IPS-18c (cell line): ENCODE data around the gene SCP2.

Experiments used
- H3K4me3 ChIP-seq: 2 replicates; pipeline ENCODE4 v1.7.0; 2013; ENCODE audit warnings: low read depth, mild to moderate bottlenecking, low read length, moderate library complexity; ENCODE audit not compliant: insufficient read depth
- H3K9me3 ChIP-seq: one replicate; pipeline ENCODE4 v1.6.1; 2013; ENCODE audit warnings: mild to moderate bottlenecking, low read length, moderate library complexity; ENCODE audit not compliant: control insufficient read depth, insufficient read depth

Gene SCP2

DNA sequence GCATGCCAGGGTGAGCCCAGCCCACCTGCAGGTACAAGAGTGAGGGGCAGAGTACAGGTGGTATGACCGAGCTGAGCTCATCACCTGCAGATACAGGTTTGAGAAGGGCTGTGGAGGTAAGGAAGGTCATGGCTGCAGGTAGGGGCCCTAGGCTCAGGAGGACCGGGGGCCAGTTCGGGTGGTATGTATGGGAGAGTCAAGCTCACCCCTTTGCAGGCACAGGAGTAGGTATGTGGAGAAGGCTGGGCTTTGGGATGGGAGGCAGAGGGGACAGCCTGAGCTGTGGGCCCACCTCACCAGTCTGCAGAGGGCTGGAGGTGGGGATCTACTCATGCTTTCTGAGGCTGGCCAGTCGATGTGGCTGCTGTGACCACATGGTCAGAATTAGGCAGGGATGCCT, 152.2 kb downstream of the SCP2 start:
- H3K9me3 ChIP-seq: no peaks in the 10 kb centered on the region
- no peak overlapping the region for H3K4me3 ChIP-seq

DNA sequence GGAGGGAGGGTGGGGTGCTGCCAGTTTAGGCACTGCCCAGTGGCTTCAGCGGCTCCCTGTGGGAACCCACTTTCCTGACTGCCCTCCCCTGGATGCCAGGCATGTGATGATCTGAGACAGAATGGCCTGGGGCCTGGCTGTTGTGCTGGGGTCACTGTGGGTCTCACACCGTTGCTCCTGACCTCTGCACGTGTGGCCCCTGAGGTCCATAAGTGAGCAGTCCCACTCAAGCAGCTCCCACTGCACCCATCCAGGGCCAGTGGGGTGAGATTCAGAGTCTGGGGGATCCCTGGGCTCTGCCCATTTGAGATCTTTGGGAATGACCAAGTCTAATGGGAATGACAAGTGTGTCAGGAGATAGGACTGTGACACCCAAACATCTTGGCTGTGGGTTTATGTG, 153.0 kb downstream of the SCP2 start:
- no peak overlapping the region for H3K4me3 ChIP-seq
- no peaks in the 10 kb centered on the region for H3K9me3 ChIP-seq

DNA sequence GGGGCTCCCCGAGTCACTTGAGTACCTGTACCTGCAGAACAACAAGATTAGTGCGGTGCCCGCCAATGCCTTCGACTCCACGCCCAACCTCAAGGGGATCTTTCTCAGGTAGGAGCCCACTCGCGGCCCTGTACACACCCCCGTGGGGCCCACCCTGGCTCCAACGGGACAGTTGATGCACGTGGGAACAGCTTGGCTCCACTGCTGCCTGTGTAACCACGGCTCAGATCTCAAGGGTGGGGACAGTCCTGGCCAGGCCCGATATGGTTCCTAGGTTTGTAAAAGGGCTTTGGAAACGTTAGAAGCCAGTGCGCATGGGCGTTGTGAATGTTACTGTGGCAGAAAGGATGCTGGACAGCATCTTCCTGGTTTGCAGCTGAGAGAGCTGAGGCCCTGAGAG, 153.7 kb downstream of the SCP2 start:
- no peak overlapping the region for H3K4me3 ChIP-seq
- H3K9me3 ChIP-seq: no peaks in the 10 kb centered on the region

DNA sequence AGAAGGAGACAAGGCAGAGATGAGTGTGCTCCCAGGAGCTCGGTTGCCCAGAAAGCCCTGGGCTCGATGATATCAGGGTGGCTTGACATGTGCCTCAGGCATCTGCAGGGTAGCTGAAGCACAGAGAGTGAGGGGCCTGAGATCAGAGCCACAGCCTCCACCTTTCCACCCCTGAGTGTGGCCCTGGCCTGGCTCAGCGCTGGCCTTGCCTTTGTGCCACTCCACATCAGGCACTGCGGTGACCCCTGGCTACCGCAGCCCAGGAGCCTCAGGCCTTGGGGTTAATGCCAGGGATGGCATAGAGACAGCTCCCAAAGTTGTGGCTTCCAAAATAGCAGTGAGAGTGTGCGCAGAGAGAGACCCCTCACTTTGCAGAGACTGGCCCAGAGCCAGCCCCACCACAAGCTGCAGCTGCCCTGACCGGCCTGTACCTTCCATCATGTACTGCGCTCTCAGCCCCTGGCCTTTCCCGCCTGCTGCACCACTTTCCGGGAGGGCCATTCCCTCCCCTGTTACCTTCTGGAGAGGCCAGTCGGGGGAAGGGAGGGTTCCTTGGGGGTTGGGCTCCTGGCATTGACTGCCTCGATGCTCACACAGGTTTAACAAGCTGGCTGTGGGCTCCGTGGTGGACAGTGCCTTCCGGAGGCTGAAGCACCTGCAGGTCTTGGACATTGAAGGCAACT, 154.4 kb downstream of the SCP2 start:
- Histone ChIP-seq H3K9me3 (no peaks in the 10 kb centered on the region), H3K4me3 (no peak overlapping the region)

DNA sequence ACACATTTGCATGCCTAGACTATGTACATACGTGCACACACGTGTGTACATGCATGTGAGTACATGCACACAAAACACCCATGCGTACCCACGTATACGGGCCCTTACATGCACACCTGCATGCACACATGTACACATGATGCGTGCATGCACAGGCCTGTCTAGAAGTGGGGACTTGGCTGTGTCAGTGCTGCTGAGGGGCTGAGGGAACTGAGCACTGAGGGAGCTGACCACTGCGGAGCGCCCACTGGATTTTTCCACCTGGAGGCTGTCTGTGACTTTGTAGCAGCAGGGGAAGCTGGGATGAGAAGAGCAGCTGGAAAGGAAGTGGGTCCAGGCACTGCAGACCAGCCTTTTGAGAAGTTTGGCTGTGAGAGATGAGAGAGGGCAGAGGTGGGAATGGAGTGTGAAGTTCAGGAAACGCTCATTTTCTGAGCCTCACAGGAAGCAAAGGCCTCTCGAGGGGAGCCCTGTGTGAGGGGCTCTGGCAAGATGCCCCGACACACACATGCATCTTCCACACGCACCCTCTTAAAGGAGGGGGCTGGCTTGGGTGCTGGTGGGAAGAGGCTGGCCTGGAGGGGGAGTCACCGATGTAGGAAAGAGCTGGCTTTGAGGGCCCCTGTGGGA, 155.9 kb downstream of the SCP2 start:
- Histone ChIP-seq H3K4me3 (no peak overlapping the region), H3K9me3 (no peaks in the 10 kb centered on the region)

DNA sequence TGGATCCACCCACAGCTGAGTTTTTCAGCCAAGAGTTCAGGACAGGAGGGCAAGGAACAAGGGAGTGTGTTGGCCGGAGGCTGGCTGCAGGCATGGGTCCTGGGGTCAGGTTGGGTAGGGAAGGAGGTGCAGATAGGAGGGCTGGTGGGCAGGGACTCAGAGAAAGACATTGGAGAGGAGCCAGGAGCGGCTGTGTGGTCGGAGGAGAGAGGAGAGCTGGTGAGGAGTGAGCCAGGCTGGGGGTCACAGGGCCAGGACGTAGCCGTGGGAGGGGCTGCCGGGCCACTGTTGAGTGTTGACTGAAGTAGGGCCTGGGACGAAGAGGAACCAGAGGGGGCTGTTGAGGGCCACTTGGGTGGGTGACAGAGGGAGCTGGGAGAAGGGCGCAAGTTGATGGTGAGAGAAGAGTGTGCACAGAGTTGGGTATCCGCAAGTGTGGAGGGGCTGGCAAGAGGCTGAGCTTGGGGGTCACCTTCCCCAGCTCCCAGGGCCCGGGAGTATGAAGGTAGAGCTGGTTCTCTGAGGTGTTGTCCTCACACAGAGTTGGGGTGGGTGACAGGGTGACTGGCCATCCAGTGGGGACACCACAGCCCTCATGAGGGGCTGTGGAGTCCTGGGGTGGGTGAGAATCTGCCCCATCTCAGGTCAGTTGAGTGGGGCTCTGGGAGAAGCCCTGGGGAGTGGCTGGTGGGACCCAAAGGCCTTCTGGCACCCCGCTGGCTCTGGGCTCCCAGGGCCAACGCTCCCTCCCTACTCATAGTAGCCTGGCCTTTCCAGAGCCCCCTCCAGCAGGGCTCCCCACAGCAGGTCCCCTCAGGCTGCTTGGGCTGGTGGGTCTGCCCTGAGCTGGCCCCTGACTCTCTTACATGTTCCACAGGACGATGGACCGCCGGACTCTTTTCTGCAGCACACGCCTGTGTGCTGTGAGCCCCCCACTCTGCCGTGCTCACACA, 156.8 kb downstream of the SCP2 start:
- Histone ChIP-seq H3K9me3 (no peaks in the 10 kb centered on the region), H3K4me3 (no peak overlapping the region)

DNA sequence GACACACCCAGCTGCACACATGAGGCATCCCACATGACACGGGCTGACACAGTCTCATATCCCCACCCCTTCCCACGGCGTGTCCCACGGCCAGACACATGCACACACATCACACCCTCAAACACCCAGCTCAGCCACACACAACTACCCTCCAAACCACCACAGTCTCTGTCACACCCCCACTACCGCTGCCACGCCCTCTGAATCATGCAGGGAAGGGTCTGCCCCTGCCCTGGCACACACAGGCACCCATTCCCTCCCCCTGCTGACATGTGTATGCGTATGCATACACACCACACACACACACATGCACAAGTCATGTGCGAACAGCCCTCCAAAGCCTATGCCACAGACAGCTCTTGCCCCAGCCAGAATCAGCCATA, 157.5 kb downstream of the SCP2 start:
- Histone ChIP-seq H3K4me3 (no peak overlapping the region), H3K9me3 (no peaks in the 10 kb centered on the region)

DNA sequence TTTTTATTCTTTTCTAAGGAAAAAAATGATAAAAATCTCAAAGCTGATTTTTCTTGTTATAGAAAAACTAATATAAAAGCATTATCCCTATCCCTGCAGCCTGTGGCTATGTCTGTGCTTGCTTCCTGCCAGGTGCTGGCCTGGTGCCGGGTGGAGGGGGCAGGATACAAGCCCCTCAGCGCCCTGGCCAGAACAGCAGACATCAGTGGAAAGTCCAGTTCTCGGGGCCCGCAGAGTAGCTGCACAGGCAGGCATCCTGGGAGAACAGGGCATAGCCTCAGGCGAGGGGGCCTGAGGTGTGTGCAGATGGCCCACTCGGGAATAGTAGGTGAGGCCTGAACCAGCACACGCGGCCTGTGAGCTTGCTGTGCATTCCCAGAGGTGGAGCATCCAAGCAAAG, 158.3 kb downstream of the SCP2 start:
- no peaks in the 10 kb centered on the region for H3K9me3 ChIP-seq
- H3K4me3 ChIP-seq: no peak overlapping the region

DNA sequence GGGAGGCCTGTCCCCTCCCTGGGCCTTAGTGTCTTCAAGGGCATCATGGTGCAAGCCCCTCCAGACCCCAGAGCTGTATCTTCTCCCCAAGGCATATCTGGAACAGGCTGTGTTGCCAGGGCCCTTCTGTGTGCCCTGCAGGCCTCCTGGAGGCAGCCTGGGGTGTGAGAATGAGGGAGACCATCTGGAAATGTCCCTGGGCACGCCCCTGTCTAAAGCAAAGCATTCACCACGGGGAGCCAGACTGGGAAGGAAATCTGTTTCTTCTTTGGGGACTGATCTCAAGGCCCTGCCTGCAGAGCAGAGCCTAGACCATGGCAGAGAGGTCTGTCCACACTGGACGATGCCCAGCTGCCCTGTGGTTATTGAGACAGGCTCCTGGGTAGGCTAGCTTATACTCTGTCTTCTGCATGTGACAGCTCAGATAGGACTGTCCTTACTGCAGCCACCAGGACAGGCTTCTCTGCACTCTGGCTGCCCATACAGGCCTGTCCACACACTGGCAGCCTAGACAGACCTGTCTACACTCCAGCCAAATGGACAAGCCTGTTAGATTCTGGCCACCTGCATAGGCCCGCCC, 159.5 kb downstream of the SCP2 start:
- Histone ChIP-seq H3K4me3 (no peak overlapping the region), H3K9me3 (no peaks in the 10 kb centered on the region)

DNA sequence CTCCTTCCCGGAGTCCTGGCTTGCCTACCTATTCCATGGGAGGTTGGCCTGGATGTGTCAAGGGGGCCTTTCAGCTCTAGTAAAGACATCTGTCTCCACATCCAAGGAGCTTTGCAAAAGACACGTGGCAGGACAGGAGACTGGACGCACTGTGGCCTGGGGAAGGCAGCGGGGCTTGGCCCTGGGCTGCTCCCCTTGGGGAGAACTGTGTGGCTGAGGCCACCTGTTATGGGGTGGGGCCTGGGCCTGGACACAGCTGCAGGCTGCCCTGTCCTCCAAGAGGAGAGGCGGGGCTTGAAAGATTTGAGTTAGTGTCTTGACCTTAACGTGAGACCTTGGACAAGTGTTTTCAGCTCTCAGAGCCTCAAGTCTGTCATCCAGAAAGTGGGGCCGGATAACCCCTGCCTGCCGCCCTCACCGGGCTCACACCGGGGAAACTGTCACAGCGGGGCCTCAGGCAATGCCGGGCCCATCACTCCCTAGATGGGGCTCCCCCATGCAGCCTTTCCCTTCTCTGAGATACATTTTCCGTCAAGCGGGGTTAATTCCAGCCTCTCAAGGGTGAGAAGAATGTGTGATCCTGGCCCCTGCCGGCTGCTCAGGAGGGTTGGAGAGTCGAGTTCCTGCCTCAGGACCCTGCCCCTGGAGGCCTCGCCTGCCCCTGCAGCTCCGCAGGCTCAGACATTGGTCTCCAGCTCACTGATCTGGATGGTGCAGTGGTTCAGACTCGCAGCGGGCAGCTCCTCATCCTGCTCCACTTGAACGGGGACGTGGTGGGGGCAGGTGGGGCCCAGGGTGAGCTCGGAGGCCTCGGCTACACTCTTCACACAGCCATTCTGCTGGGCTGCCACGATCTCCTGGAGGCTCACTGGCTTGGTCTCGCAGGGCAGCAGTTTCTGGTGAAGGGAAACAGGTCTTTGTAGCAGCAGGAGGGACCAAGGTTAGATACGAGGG, 160.5 kb downstream of the SCP2 start:
- no peak overlapping the region for H3K4me3 ChIP-seq

DNA sequence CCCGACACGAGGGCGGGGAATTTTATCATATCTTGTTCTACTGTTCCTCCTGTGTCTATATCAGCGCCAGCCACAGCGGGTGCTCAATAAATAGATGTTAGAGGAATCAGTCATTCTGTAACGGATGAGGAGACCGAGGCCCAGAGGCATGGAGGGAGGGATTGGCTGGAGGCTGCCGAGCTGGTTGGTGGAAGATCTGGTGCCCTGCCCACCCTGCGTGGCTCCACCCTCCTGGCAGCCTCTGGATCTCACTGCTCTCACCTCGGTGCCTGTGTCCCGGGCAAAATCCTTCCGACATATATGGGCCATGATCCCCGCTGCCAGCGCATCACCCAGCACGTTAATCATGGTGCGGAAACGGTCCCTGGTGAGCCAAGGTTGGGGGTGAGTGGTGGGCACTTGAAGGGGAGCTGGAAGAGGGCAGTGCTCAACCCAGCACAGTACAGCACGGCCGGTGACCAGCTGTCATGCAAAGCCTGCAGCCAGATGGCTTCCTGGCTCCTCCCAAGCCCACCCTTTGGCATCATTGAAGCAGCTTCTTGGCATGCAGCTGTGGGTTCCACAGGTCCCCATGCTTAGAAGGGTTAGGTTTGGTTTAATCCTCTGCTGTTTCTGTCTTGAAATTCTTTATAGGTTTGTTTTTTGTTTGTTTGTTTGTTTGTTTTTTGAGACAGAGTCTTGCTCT, 161.7 kb downstream of the SCP2 start:
- Histone ChIP-seq H3K4me3 (no peak overlapping the region), H3K9me3 (no peaks in the 10 kb centered on the region)

More for the DNA sequence above, 160.5 kb downstream of the SCP2 start:
- no peaks in the 10 kb centered on the region for H3K9me3 ChIP-seq

DNA sequence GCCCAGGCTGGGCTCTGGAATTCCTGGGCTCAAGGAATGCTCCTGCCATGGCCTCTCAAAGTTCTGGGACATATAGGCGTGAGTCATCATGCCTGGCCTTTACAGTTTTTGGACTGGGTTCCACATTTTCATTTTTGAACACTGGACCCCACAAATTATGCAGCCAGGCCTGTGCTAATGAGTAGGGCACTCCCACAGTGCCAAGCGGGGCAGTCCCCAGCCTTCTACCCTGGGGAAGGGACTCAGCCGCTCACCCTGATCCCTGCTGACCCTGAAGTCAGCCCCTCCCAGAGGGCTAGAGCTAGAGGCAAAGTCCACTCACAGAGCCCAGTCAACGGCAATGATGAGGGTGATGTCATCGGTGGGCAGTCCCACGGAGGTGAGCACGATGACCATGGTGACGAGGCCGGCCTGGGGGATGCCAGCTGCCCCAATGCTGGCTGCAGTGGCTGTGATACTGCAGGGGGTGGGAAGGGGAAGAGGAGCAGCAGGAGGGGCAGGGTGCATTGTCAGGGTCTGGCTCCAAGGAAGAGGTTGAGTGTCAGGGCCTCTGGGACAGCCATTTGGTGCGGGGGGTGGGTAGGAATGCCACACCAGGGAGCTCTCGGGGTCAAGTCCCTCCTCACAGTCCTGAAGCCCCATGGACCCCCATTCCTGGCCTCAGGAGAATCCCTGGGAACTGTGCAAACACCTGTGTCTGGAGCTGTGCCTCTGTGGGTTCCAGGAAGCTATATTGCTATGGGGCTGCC, 162.6 kb downstream of the SCP2 start:
- Histone ChIP-seq H3K4me3 (no peak overlapping the region), H3K9me3 (no peaks in the 10 kb centered on the region)

DNA sequence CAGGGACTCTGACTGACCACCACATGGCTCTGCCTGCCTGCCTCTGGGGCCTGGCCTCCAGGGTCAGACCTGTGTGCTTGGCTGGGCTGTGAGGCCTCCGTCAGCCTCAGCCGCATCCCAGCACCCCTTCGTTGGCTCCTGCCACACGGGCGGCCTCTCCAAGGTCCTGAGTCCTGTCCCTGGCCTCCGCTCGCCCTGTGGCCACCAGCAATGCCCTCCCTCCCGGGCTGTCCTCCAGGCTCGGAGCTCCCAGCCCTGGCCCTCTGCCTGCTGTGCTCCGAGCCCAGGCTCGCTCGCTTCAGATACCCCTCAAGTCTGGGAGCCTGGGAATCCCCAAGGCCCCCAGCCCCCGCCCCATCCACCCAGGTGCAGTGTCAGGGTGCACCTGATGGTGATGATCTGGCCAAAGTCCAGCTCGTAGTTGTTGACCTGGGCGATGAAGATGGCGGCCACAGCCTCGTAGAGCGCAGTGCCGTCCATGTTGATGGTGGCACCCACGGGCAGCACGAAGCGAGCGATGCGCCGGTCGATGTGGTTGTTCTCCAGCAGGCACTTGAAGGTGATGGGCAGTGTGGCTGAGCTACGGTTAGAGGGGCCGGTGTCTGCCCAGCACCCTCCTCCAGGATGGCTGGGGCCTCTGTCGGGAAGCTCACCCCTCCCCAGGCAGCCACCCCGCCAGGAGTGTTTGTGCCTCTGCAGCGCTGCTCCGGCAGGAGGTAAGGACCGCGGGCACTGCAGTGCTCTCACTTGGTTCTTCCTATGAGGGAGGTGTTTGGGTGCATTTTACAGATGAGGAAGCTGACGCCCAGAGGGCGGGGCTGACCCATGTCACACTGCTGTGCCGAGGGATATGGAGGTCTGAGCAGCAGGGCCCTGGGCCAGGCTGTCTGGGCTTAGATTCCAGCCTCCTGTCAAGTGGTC, 163.4 kb downstream of the SCP2 start:
- no peaks in the 10 kb centered on the region for H3K9me3 ChIP-seq
- H3K4me3 ChIP-seq: no peak overlapping the region

DNA sequence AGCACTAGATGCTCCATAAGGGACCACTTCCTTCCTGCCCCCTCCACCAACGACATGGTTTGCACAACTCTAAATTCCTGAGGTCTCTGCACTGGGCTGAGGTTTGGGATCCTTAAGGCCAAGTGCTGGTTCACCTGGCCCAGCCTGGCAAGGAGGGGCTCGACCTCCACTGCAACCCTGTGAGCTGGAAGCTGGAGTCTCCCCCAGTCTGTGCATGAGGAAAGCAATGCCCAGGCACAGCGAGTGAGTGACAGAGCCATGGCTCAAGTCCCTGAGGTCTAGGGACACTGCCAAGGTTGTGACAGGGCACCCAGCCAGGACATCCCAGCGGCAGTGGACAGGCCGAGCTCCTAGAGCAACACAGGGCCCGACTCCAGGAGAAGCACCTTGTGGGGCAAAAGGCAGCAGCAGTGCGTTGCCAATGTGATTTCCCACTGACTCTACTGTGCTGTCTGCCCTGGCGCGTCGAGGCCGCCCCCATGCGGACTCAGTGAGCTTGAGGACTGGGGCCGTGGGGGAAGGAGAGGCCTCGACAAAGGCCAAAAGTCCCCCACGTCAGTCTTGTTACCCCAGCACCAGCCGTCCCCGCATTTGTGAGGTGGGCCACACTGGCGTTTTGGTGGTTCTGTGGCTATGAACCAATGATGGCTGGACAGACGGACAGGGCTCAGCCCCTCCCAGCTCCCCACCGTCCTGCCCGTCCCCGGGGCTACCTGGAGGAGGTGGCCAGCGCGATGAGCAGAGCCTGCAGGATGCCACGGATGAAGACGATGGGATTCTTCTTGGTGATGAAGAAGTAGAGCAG, 165.0 kb downstream of the SCP2 start:
- H3K9me3 ChIP-seq: no peaks in the 10 kb centered on the region
- no peak overlapping the region for H3K4me3 ChIP-seq
